Loucy (cell line): ENCODE measurements around the gene AP1G1.
A peak's percentile ranks its signal among the peaks of the same experiment; 100 is the strongest.
"Not testable (repeated sequence)": the region's sequence is repeated elsewhere in the genome, so short reads cannot be mapped to it uniquely, and the experiment has no call there.

ENCODE experiments used
- H2AFZ ChIP-seq: fragments of 200-600 bp; sonication (generic); 2 replicates; pipeline ENCODE4 v1.6.0; 2016; ENCODE audit warnings: antibody characterized with exemption, mild to moderate bottlenecking, low read length, moderate library complexity
- H3F3A ChIP-seq: fragments of 200-600 bp; 2 replicates; pipeline ENCODE4 v1.6.0; 2016; ENCODE audit warnings: antibody characterized with exemption, low read depth, mild to moderate bottlenecking
- H3K27me3 ChIP-seq: fragments of 200-600 bp; sonication (generic); 2 replicates; pipeline ENCODE4 v1.6.1; 2014; ENCODE audit warnings: low read length, mild to moderate bottlenecking; ENCODE audit not compliant: insufficient read depth, poor library complexity, severe bottlenecking
- H3K36me3 ChIP-seq: fragments of 200-600 bp; sonication (generic); 2 replicates; pipeline ENCODE4 v1.6.1; 2016; ENCODE audit warnings: low read length; ENCODE audit not compliant: insufficient read depth
- H3K4me1 ChIP-seq: fragments of 200-600 bp; sonication (generic); 2 replicates; pipeline ENCODE4 v1.5.1; 2014; ENCODE audit warnings: low read length, mild to moderate bottlenecking; ENCODE audit not compliant: insufficient read depth, poor library complexity, severe bottlenecking
- H3K4me2 ChIP-seq: fragments of 200-600 bp; sonication (generic); 2 replicates; pipeline ENCODE4 v1.6.0; 2014; ENCODE audit warnings: antibody characterized with exemption, low read length, low read depth, mild to moderate bottlenecking; ENCODE audit not compliant: poor library complexity, severe bottlenecking
- H3K4me3 ChIP-seq: fragments of 200-600 bp; sonication (generic); 2 replicates; pipeline ENCODE4 v1.5.1; 2014; ENCODE audit warnings: low read length, mild to moderate bottlenecking, mixed read lengths; ENCODE audit not compliant: poor library complexity, severe bottlenecking
- H3K79me2 ChIP-seq: fragments of 200-600 bp; sonication (generic); 2 replicates; pipeline ENCODE4 v1.6.1; 2014; ENCODE audit warnings: low read length; ENCODE audit not compliant: insufficient read depth
- H3K9ac ChIP-seq: fragments of 200-600 bp; sonication (generic); 2 replicates; pipeline ENCODE4 v1.6.0; 2014; ENCODE audit warnings: mild to moderate bottlenecking, low read depth, low read length, moderate library complexity; ENCODE audit not compliant: poor library complexity, severe bottlenecking
- H3K9me2 ChIP-seq: fragments of 200-600 bp; sonication (generic); replicated peaks from 2 replicates; pipeline ENCODE4 v1.6.1; 2016; ENCODE audit warnings: low read depth, low read length, mixed read lengths
- H3K9me3 ChIP-seq: fragments of 200-600 bp; sonication (generic); 2 replicates; pipeline ENCODE4 v1.6.1; 2014; ENCODE audit warnings: mild to moderate bottlenecking, antibody characterized with exemption, low read length, low read depth; ENCODE audit not compliant: insufficient read depth
- H4K20me1 ChIP-seq: fragments of 200-600 bp; sonication (generic); 2 replicates; pipeline ENCODE4 v1.6.0; 2014; ENCODE audit warnings: antibody characterized with exemption, low read length, mild to moderate bottlenecking; ENCODE audit not compliant: insufficient read depth, poor library complexity, severe bottlenecking
- EZH2phosphoT487 ChIP-seq: fragments of 200-600 bp; IDR thresholded peaks from 2 replicates; pipeline ENCODE4 v1.6.1; 2018; ENCODE audit warnings: antibody characterized with exemption, mild to moderate bottlenecking, moderate library complexity, borderline replicate concordance
- TF ChIP-seq, protein P1 (sequence below): fragments of 200-600 bp; sonication (generic); conservative IDR thresholded peaks from 2 replicates; pipeline ENCODE4 v1.5.1; 2014; ENCODE audit warnings: mild to moderate bottlenecking, antibody characterized with exemption, low read length

Gene AP1G1

DNA sequence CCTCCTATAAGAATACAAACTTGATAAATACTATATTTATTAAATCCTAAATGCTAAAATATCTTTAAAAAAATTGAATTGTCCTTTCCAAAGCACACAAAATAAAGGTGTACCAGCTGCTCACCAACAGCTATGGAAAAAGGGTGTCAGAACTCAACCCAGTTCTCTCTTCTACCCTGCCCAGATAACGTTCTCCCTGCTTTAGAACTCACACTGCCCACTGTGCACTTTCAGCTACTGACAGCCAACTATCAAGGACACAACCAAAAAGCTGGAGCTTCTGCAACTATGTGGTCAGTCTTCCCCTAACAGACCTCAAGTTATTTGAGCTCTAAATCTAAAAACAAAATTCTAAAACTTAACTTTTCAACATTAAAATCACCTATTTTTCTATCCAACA, 13.7 kb downstream of the AP1G1 start:
- Histone ChIP-seq H3K27me3 (no peaks in the 10 kb centered on the region), H2AFZ (no peak overlapping the region), H3K79me2 (peaks cover 93% of the 10 kb centered on the region), H3K4me3 (no peak overlapping the region), H3K9me3 (no peaks in the 10 kb centered on the region), H3K4me1 (peaks cover 14% of the 10 kb centered on the region), H3K9ac (no peak overlapping the region), H3K36me3 (no peaks in the 10 kb centered on the region), H3K9me2 (no peaks in the 10 kb centered on the region), H3K4me2 (peak overlapping the region; percentile 4), H4K20me1 (peaks cover 73% of the 10 kb centered on the region), H3F3A (peaks cover 3% of the 10 kb centered on the region; the same call in 1 of the 2 replicates)
- no peak for TF ChIP-seq EZH2phosphoT487

DNA sequence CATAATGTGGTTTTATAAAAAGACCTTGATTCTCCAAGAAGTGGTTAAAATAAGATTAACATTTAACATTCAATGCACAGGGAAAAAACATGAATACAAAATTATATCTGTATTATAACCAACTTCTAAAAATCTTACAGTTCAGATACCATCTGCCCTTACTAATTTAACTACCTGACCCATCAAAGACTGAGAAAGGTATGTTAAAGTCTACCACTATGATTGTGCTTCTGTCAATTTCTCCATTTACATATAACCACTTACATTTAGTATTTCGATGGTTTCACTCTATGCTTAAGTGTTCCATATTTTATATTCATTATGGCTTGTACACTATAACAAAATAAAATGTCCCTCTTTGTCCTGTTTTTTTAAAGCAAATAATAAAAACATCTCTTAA, 14.6 kb downstream of the AP1G1 start:
- H3K9ac ChIP-seq, result no peak overlapping the region
- peaks cover 14% of the 10 kb centered on the region for H3K4me1 ChIP-seq
- peaks cover 78% of the 10 kb centered on the region for H4K20me1 ChIP-seq
- H3K4me3 ChIP-seq, result no peak overlapping the region
- peaks cover 3% of the 10 kb centered on the region; the same call in 1 of the 2 replicates for H3F3A ChIP-seq
- H3K27me3 ChIP-seq, result no peaks in the 10 kb centered on the region
- peaks cover 97% of the 10 kb centered on the region for H3K79me2 ChIP-seq
- H3K4me2 ChIP-seq, result no peak overlapping the region
- H3K36me3 ChIP-seq, result peaks cover 4% of the 10 kb centered on the region; the same call in 1 of the 2 replicates
- H3K9me3 ChIP-seq, result no peaks in the 10 kb centered on the region
- no peaks in the 10 kb centered on the region for H3K9me2 ChIP-seq
- no peak for TF ChIP-seq EZH2phosphoT487
- TF ChIP-seq, protein P1, sequence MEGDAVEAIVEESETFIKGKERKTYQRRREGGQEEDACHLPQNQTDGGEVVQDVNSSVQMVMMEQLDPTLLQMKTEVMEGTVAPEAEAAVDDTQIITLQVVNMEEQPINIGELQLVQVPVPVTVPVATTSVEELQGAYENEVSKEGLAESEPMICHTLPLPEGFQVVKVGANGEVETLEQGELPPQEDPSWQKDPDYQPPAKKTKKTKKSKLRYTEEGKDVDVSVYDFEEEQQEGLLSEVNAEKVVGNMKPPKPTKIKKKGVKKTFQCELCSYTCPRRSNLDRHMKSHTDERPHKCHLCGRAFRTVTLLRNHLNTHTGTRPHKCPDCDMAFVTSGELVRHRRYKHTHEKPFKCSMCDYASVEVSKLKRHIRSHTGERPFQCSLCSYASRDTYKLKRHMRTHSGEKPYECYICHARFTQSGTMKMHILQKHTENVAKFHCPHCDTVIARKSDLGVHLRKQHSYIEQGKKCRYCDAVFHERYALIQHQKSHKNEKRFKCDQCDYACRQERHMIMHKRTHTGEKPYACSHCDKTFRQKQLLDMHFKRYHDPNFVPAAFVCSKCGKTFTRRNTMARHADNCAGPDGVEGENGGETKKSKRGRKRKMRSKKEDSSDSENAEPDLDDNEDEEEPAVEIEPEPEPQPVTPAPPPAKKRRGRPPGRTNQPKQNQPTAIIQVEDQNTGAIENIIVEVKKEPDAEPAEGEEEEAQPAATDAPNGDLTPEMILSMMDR, result no peak
- H2AFZ ChIP-seq, result no peak overlapping the region

DNA sequence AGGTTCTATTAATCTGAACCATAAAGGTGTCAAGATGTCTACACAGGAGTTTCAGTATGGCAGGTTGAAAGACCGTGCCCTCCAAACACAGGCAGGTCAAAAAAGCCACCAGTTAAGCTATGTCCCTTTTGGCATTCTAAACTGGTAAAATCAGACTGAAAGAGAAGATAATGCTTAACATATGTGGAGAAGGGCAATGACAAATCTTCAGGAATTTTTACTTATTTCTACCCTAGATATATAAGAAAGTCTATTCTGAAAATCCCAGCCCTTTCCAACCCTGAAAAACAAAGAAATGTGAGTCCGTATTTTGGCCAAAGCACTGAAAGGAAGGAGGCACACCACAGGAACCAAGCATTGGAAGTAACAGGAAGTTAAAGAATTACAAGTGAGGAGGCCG, 16.5 kb downstream of the AP1G1 start:
- Histone ChIP-seq H4K20me1 (peaks cover 66% of the 10 kb centered on the region), H3K9me3 (no peaks in the 10 kb centered on the region), H3K79me2 (peaks cover 82% of the 10 kb centered on the region), H3K4me2 (no peak overlapping the region), H3K9me2 (no peaks in the 10 kb centered on the region), H3K36me3 (peaks cover 21% of the 10 kb centered on the region), H3F3A (peaks cover 3% of the 10 kb centered on the region; the same call in 1 of the 2 replicates), H3K9ac (no peak overlapping the region), H3K4me1 (peaks cover 14% of the 10 kb centered on the region), H2AFZ (no peak overlapping the region), H3K27me3 (no peaks in the 10 kb centered on the region), H3K4me3 (no peak overlapping the region)
- TF ChIP-seq, protein P1, result no peak

DNA sequence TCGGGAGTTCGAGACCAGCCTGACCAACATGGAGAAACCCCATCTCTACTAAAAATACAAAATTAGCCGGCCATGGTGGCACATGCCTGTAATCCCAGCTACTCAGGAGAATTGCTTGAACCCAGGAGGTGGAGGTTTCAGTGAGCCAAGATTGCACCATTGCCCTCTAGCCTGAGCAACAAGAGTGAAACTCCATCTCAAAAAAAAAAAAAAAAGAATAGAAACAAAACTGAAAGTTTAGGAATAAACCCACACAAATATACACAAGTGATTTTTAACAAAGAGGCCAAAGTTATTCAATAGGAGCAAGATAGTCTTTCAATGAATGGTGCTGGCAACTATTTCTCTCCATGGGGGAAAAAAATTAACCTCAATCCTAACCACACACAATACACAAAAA, 18.3 kb downstream of the AP1G1 start:
- not testable (repeated sequence) for H3K4me2 ChIP-seq, H3K9me3 ChIP-seq, H3K4me3 ChIP-seq, H3K9me2 ChIP-seq, H2AFZ ChIP-seq, H3F3A ChIP-seq, H3K4me1 ChIP-seq, H3K27me3 ChIP-seq, H3K9ac ChIP-seq
- Histone ChIP-seq H3K36me3 (peaks cover 33% of the 10 kb centered on the region), H4K20me1 (peaks cover 49% of the 10 kb centered on the region), H3K79me2 (peaks cover 71% of the 10 kb centered on the region)
